B cell (primary cell): ENCODE results near the gene VAPB.

ENCODE experiments used
- EZH2 ChIP-seq: IDR thresholded peaks from 2 replicates; pipeline ENCODE4 v1.6.1; 2012; ENCODE audit warnings: borderline replicate concordance, low read depth, mild to moderate bottlenecking, moderate library complexity, low read length; ENCODE audit not compliant: insufficient read depth, poor library complexity, severe bottlenecking
- TF ChIP-seq, protein P1 (sequence below): fragments of 200-600 bp; IDR thresholded peaks from one replicate; pipeline ENCODE4 v1.8.0; 2022; ENCODE audit warnings: antibody characterized with exemption, mild to moderate bottlenecking

GRCh38 chr20:58366866-58367265, 22.2 kb upstream of the VAPB start:
- TF ChIP-seq, protein P1, sequence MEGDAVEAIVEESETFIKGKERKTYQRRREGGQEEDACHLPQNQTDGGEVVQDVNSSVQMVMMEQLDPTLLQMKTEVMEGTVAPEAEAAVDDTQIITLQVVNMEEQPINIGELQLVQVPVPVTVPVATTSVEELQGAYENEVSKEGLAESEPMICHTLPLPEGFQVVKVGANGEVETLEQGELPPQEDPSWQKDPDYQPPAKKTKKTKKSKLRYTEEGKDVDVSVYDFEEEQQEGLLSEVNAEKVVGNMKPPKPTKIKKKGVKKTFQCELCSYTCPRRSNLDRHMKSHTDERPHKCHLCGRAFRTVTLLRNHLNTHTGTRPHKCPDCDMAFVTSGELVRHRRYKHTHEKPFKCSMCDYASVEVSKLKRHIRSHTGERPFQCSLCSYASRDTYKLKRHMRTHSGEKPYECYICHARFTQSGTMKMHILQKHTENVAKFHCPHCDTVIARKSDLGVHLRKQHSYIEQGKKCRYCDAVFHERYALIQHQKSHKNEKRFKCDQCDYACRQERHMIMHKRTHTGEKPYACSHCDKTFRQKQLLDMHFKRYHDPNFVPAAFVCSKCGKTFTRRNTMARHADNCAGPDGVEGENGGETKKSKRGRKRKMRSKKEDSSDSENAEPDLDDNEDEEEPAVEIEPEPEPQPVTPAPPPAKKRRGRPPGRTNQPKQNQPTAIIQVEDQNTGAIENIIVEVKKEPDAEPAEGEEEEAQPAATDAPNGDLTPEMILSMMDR = no peak
- no peak for TF ChIP-seq EZH2
